Gastroesophageal sphincter (tissue), 3 donors: ENCODE results near the gene RIPOR3.

Source experiments
- EP300 ChIP-seq: sonication (generic); formaldehyde crosslinking; IDR thresholded peaks from one replicate; pipeline ENCODE4 v1.6.1; 2017; ENCODE audit warnings: antibody characterized with exemption, mild to moderate bottlenecking
- POLR2A ChIP-seq, 2 donors: fragments of 450-650 bp; IDR thresholded peaks; one replicate each; pipeline ENCODE4 v1.6.1; 2017; ENCODE audit warnings: antibody characterized with exemption in 2 of 2, mild to moderate bottlenecking in 2 of 2, moderate library complexity in 1 of 2
- TF ChIP-seq, protein P1 (sequence below), 4 experiments: fragments of 200-600 bp in 2 of 4; fragments of 450-650 bp in 2 of 4; sonication (generic) in 1 of 4; IDR thresholded peaks; one replicate each; pipeline ENCODE4 v1.5.1; 2017 to 2019; ENCODE audit warnings: antibody characterized with exemption in 4 of 4, mild to moderate bottlenecking in 2 of 4, moderate library complexity in 2 of 4

- TF ChIP-seq, protein P1, sequence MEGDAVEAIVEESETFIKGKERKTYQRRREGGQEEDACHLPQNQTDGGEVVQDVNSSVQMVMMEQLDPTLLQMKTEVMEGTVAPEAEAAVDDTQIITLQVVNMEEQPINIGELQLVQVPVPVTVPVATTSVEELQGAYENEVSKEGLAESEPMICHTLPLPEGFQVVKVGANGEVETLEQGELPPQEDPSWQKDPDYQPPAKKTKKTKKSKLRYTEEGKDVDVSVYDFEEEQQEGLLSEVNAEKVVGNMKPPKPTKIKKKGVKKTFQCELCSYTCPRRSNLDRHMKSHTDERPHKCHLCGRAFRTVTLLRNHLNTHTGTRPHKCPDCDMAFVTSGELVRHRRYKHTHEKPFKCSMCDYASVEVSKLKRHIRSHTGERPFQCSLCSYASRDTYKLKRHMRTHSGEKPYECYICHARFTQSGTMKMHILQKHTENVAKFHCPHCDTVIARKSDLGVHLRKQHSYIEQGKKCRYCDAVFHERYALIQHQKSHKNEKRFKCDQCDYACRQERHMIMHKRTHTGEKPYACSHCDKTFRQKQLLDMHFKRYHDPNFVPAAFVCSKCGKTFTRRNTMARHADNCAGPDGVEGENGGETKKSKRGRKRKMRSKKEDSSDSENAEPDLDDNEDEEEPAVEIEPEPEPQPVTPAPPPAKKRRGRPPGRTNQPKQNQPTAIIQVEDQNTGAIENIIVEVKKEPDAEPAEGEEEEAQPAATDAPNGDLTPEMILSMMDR (IDR thresholded peaks at IDR 0.05): no peak
- no peak for TF ChIP-seq EP300
- no peak for TF ChIP-seq POLR2A (IDR thresholded peaks at IDR 0.05)
These were observed 41.8 kb downstream of the RIPOR3 start for GRCh38 chr20:50649590-50649989.
